ENCODE data around the gene ETV4. TPM values are rescaled to one million over a fixed set of nuclear protein-coding genes. Genes with fewer than 3 reads are reported as not detected.
A peak's percentile ranks its signal among the peaks of the same experiment; 100 is the strongest.

ETV4 gene
- total RNA-seq, 6 experiments from 2014 or later: 0.42 to 1.4 (median 0.80) TPM; not detected in 1

DNA sequence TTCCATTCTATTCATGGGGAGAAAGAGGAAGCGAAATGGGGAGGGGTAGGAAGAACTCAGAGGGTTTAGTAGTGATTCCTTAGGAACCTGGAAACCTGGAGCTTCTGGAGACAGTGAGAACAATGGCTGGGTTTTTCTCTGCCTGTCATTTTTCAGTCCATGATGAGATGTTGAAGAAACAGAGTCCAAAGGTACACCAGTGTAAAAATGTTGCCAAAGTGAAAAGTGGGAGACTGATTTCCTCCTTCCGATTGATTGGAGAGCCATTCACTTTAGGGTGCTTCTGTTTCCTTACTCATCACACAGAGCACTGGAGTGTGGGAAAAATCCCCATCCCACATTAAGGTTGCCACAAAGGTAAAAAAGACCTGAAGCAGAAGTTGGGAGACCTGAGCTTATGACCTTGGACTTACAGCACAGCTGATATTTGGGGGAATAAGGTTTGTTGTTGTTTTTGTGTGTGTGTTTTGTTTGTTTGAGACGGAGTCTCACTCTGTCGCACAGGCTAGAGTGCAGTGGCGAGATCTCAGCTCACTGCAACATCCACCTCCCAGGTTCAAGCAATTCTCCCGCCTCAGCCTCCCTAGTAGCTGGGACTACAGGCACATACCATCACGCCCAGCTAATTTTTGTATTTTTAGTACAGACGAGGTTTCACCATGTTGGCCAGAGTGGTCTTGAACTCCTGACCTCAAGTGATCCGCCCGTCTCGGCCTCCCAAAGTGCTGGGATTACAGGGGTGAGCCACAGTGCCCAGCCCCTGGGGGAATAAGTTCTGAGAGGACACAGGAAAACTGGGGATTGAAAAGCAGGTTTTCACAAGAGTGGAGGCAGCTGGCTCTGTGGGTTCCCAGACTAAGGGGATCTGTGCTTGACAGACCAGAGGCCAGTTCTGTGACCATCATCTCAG lies 63.8 kb downstream of the ETV4 start:
- H3K27me3 ChIP-seq: no peaks in the 10 kb centered on the region
- H3K4me1 ChIP-seq: peaks cover 0 to 73% (median 37%) of the 10 kb centered on the region in 4 donors
- no peak for ATAC-seq
- no peak for DNase-seq
- H3K9me3 ChIP-seq: no peaks in the 10 kb centered on the region
- no peak overlapping the region for H3K4me3 ChIP-seq
- 58% methylated on average over 10 of the region's 11 CpGs for WGBS (ENCODE audit: insufficient coverage, low coverage, low lambda C conversion rate, missing lambda C conversion rate)
- no peaks in the 10 kb centered on the region for H3K36me3 ChIP-seq
- TF ChIP-seq, protein P1, sequence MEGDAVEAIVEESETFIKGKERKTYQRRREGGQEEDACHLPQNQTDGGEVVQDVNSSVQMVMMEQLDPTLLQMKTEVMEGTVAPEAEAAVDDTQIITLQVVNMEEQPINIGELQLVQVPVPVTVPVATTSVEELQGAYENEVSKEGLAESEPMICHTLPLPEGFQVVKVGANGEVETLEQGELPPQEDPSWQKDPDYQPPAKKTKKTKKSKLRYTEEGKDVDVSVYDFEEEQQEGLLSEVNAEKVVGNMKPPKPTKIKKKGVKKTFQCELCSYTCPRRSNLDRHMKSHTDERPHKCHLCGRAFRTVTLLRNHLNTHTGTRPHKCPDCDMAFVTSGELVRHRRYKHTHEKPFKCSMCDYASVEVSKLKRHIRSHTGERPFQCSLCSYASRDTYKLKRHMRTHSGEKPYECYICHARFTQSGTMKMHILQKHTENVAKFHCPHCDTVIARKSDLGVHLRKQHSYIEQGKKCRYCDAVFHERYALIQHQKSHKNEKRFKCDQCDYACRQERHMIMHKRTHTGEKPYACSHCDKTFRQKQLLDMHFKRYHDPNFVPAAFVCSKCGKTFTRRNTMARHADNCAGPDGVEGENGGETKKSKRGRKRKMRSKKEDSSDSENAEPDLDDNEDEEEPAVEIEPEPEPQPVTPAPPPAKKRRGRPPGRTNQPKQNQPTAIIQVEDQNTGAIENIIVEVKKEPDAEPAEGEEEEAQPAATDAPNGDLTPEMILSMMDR (IDR thresholded peaks at IDR 0.05): no peak
- TF ChIP-seq POLR2A (IDR thresholded peaks at IDR 0.05): no peak
- intact Hi-C loops (cut with DNase I): loop anchor here (5.0 kb wide), 2 partner anchors 85 to 90 kb away; partner anchors contain the start of gene ARL4D (in 1 of the 2)
- peak overlapping the region; percentile 41 to 90 (median 63) for H3K27ac ChIP-seq

DNA sequence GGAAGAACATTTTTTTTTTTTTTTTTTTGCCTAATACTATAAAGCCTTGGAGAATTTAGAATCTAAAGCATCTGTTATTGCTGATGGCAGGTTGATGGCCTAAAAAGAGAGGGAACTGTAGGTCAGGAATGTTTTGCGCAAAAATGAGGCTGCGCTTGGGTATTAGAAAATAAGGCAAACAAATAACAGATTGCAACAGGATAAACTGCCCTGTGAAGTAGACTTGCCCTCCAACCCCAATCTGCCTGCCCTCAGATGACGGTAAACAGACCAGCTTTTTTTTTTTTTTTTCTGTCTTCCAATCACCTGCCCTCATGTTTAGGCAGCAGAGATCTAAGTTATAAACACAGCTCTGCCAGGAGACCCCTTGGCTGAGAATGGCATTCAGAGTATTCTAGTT lies 66.2 kb downstream of the ETV4 start:
- Histone ChIP-seq H3K27ac (peak overlapping the region; percentile 35 to 90 (median 82)), H3K36me3 (no peaks in the 10 kb centered on the region), H3K9me3 (no peaks in the 10 kb centered on the region), H3K4me1 (peaks cover 0 to 86% (median 41%) of the 10 kb centered on the region in 4 donors), H3K4me3 (no peak overlapping the region), H3K27me3 (no peaks in the 10 kb centered on the region)
- WGBS (ENCODE audit: insufficient coverage, low coverage, low lambda C conversion rate, missing lambda C conversion rate): 23% methylated on average over 3 of the region's 3 CpGs
- ATAC-seq: peak; percentile 24 to 57 (median 30)
- intact Hi-C loops (cut with DNase I): loop anchor here (5.0 kb wide), 2 partner anchors 83 to 88 kb away; partner anchors contain the start of gene ARL4D (in 1 of the 2)
- DNase-seq: peak in 2 of 3 donors; percentile 69 to 81
- TF ChIP-seq POLR2A (IDR thresholded peaks at IDR 0.05): no peak
- TF ChIP-seq, protein P1 (IDR thresholded peaks at IDR 0.05): no peak

Other genes starting within 250 kb of the ETV4 start
- 10 to 100 TPM; 10.9 to 31.8 (median 13.2) TPM for gene ARL4D, start 147.3 kb downstream of the ETV4 start, total RNA-seq
- gene DHX8, start 62.4 kb downstream of the ETV4 start, total RNA-seq: 10 to 100 TPM; 14.1 to 18.6 (median 17.5) TPM
- gene MEOX1, start 115.6 kb upstream of the ETV4 start, total RNA-seq: under 1 TPM in 1 of 6 experiments, not detected in 5; 0.11 TPM
- gene SOST, start 212.5 kb upstream of the ETV4 start, total RNA-seq: not detected
- 10 to 100 TPM; 75.1 to 97.2 (median 87.7) TPM for gene DUSP3, start 232.6 kb upstream of the ETV4 start, total RNA-seq
- gene CFAP97D1, start 234.1 kb upstream of the ETV4 start, total RNA-seq: not detected